ENCODE data around the gene CYP2D6.
"Not testable (repeated sequence)": the region's sequence is repeated elsewhere in the genome, so short reads cannot be mapped to it uniquely, and the experiment has no call there.

Gene CYP2D6

DNA sequence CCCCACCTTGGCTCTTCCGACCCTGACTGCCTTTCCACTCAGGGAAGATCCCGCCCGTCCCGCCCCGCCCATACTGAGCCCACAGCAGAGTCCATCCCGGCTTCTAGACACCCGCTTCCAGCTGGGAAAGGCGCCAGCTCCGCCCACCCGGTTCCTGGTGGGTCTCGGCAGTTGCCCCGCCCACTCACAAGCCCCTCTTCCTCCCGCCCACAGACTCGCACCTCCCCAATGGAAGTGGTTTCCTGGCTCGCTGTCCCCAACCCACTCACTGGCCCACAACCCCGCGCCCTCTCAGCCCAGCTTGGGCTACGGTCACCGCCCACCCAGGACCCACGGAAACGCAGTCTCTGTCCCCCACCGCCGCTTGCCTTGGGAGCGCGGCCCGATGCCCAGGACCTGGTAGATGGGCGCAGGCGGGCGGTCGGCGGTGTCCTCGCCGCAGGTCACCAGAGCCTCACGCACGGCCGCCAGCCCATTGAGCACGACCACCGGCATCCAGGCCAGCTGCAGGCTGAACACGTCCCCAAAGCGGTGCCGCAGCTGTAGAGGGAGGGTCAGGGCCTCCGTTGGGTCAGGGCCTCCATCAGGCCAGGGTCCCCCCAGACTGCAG, 22.2 kb upstream of the CYP2D6 start:
- TF ChIP-seq, protein P1, sequence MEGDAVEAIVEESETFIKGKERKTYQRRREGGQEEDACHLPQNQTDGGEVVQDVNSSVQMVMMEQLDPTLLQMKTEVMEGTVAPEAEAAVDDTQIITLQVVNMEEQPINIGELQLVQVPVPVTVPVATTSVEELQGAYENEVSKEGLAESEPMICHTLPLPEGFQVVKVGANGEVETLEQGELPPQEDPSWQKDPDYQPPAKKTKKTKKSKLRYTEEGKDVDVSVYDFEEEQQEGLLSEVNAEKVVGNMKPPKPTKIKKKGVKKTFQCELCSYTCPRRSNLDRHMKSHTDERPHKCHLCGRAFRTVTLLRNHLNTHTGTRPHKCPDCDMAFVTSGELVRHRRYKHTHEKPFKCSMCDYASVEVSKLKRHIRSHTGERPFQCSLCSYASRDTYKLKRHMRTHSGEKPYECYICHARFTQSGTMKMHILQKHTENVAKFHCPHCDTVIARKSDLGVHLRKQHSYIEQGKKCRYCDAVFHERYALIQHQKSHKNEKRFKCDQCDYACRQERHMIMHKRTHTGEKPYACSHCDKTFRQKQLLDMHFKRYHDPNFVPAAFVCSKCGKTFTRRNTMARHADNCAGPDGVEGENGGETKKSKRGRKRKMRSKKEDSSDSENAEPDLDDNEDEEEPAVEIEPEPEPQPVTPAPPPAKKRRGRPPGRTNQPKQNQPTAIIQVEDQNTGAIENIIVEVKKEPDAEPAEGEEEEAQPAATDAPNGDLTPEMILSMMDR (IDR thresholded peaks at IDR 0.05; ENCODE audit: low read length), result no peak
- no peak for TF ChIP-seq EZH2 (IDR thresholded peaks at IDR 0.05; ENCODE audit: borderline replicate concordance, low read length)
- Histone ChIP-seq H3K4me1 (ENCODE audit: insufficient read depth, low read length, severe bottlenecking) (no peaks in the 10 kb centered on the region), H3K27me3 (ENCODE audit: insufficient read depth, low read length) (no peaks in the 10 kb centered on the region), H3K79me2 (ENCODE audit: insufficient read depth, low read length) (no peaks in the 10 kb centered on the region), H2AFZ (ENCODE audit: low read length) (no peak overlapping the region), H3K27ac (ENCODE audit: low read depth, low read length, poor library complexity, severe bottlenecking) (no peak overlapping the region), H4K20me1 (ENCODE audit: insufficient read depth, low read length) (no peaks in the 10 kb centered on the region), H3K36me3 (ENCODE audit: insufficient read depth, low read length) (peaks cover 8% of the 10 kb centered on the region; the same call in 1 of the 2 replicates), H3K9me2 (ENCODE audit: low read depth, low read length) (no peaks in the 10 kb centered on the region), H3K9ac (ENCODE audit: low read length) (no peak overlapping the region), H3K4me2 (ENCODE audit: low read length) (no peak overlapping the region), H3K9me3 (ENCODE audit: low read length) (no peaks in the 10 kb centered on the region), H3F3A (ENCODE audit: insufficient read depth, low read length) (no peaks in the 10 kb centered on the region), H3K4me3 (ENCODE audit: low read depth, low read length, poor library complexity, severe bottlenecking) (no peak overlapping the region)

DNA sequence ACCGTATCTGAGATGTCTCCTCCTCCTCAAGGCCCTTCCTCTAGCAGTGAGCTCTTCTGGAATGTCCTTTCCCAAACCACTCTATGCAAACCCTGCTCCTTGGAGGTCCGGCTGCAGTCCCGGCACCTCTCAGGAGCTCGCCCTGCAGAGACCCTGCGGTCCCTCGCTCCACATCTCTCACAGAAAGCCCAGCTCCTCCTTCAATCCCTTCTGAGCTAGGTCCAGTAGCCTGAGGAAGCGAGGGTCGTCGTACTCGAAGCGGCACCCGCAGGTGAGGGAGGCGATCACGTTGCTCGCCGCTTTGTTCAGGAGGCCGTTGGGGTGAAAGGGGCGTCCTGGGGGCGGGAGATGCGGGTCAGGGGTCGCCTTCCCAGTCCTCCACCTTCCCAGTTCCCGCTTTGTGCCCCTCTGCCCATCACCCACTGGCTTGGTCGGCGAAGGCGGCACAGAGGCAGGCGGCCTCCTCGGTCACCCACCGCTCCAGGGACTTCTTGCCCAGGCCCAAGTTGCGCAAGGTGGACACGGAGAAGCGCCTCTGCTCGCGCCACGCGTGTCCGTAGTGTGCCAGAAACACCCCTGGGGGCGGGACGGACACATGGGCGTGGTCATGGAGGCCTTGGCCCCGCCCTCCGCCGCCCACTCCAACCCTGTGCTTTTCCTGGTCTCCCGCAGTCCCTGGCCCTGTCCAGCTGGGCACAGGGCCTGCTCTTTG, 21.5 kb upstream of the CYP2D6 start:
- no peak overlapping the region for H3K4me2 ChIP-seq (ENCODE audit: low read length)
- no peaks in the 10 kb centered on the region for H3F3A ChIP-seq (ENCODE audit: insufficient read depth, low read length)
- no peak overlapping the region for H3K27ac ChIP-seq (ENCODE audit: low read depth, low read length, poor library complexity, severe bottlenecking)
- no peaks in the 10 kb centered on the region for H3K9me2 ChIP-seq (ENCODE audit: low read depth, low read length)
- H3K9me3 ChIP-seq (ENCODE audit: low read length), result no peaks in the 10 kb centered on the region
- no peak overlapping the region for H2AFZ ChIP-seq (ENCODE audit: low read length)
- no peaks in the 10 kb centered on the region for H3K4me1 ChIP-seq (ENCODE audit: insufficient read depth, low read length, severe bottlenecking)
- no peaks in the 10 kb centered on the region for H4K20me1 ChIP-seq (ENCODE audit: insufficient read depth, low read length)
- H3K27me3 ChIP-seq (ENCODE audit: insufficient read depth, low read length), result no peaks in the 10 kb centered on the region
- H3K79me2 ChIP-seq (ENCODE audit: insufficient read depth, low read length), result no peaks in the 10 kb centered on the region
- H3K9ac ChIP-seq (ENCODE audit: low read length), result no peak overlapping the region
- H3K36me3 ChIP-seq (ENCODE audit: insufficient read depth, low read length), result peaks cover 8% of the 10 kb centered on the region; the same call in 1 of the 2 replicates
- no peak overlapping the region for H3K4me3 ChIP-seq (ENCODE audit: low read depth, low read length, poor library complexity, severe bottlenecking)
- TF ChIP-seq EZH2 (IDR thresholded peaks at IDR 0.05; ENCODE audit: borderline replicate concordance, low read length), result no peak
- TF ChIP-seq, protein P1 (IDR thresholded peaks at IDR 0.05; ENCODE audit: low read length), result no peak

DNA sequence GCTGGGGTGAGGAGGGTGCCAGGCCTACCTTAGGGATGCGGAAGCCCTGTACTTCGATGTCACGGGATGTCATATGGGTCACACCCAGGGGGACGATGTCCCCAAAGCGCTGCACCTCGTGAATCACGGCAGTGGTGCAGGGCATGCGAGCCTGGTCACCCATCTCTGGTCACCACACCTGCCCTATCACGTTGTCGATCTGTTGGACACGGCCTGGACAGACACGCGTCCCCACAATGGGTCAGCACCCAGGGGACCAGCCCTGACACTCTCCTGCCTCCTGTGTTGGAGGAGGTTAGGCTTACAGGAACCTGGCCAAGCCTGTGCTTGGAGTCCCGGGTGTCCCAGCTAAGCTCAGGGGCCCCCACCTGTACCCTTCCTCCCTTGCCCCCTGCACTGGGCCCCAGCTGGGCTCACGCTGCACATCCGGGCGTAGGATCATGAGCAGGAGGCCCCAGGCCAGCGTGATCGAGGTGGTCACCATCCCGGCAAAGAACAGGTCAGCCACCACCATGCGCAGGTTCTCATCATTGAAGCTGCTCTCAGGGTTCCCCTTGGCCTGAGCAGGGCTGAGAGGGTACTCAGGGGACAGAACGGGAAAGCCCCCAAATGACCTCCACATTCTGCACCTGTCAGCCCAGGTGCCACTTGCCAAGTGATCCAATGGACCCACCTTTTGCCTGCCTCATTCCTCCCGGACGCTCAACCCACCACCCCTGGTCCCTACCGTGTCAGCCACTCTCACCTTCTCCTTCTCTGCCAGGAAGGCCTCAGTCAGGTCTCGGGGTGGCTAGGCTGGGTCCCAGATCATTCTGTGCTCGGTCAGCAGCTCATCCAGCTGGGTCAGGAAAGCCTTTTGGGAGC, 20.3 kb upstream of the CYP2D6 start:
- Histone ChIP-seq H3K79me2 (ENCODE audit: insufficient read depth, low read length) (no peaks in the 10 kb centered on the region), H3K4me3 (ENCODE audit: low read depth, low read length, poor library complexity, severe bottlenecking) (no peak overlapping the region), H3K27ac (ENCODE audit: low read depth, low read length, poor library complexity, severe bottlenecking) (no peak overlapping the region), H3K9ac (ENCODE audit: low read length) (no peak overlapping the region), H3K4me2 (ENCODE audit: low read length) (no peak overlapping the region), H3F3A (ENCODE audit: insufficient read depth, low read length) (no peaks in the 10 kb centered on the region), H2AFZ (ENCODE audit: low read length) (no peak overlapping the region), H3K27me3 (ENCODE audit: insufficient read depth, low read length) (no peaks in the 10 kb centered on the region), H3K36me3 (ENCODE audit: insufficient read depth, low read length) (peaks cover 8% of the 10 kb centered on the region; the same call in 1 of the 2 replicates), H3K4me1 (ENCODE audit: insufficient read depth, low read length, severe bottlenecking) (no peaks in the 10 kb centered on the region), H4K20me1 (ENCODE audit: insufficient read depth, low read length) (no peaks in the 10 kb centered on the region), H3K9me2 (ENCODE audit: low read depth, low read length) (no peaks in the 10 kb centered on the region), H3K9me3 (ENCODE audit: low read length) (no peaks in the 10 kb centered on the region)
- TF ChIP-seq, protein P1 (IDR thresholded peaks at IDR 0.05; ENCODE audit: low read length), result no peak
- TF ChIP-seq EZH2 (IDR thresholded peaks at IDR 0.05; ENCODE audit: borderline replicate concordance, low read length), result no peak

DNA sequence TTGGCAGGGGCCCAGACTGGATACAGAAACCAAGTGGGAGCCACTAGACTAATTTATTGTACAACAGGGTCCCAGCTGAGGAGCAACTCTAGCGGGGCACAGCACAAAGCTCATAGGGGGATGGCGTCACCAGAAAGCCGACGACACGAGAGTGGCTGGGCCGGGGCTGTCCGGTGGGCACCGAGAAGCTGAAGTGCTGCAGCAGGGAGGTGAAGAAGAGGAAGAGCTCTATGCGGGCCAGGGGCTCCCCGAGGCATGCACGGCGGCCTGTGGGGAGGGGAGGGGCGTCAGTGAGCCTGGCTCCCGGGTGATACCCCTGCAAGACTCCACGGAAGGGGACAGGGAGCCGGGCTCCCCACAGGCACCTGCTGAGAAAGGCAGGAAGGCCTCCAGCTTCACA, 19.2 kb upstream of the CYP2D6 start:
- H3K9ac ChIP-seq (ENCODE audit: low read length); H3K27me3 ChIP-seq (ENCODE audit: insufficient read depth, low read length); H3K4me3 ChIP-seq (ENCODE audit: low read depth, low read length, poor library complexity, severe bottlenecking); H2AFZ ChIP-seq (ENCODE audit: low read length); H3K36me3 ChIP-seq (ENCODE audit: insufficient read depth, low read length); H3K9me3 ChIP-seq (ENCODE audit: low read length); H4K20me1 ChIP-seq (ENCODE audit: insufficient read depth, low read length); H3K4me2 ChIP-seq (ENCODE audit: low read length); H3K79me2 ChIP-seq (ENCODE audit: insufficient read depth, low read length); H3K4me1 ChIP-seq (ENCODE audit: insufficient read depth, low read length, severe bottlenecking); H3K9me2 ChIP-seq (ENCODE audit: low read depth, low read length); H3F3A ChIP-seq (ENCODE audit: insufficient read depth, low read length); H3K27ac ChIP-seq (ENCODE audit: low read depth, low read length, poor library complexity, severe bottlenecking): not testable (repeated sequence)

Data from OCI-LY1 (cell line).